Measurements from ENCODE around the gene BACE2.

DNA sequence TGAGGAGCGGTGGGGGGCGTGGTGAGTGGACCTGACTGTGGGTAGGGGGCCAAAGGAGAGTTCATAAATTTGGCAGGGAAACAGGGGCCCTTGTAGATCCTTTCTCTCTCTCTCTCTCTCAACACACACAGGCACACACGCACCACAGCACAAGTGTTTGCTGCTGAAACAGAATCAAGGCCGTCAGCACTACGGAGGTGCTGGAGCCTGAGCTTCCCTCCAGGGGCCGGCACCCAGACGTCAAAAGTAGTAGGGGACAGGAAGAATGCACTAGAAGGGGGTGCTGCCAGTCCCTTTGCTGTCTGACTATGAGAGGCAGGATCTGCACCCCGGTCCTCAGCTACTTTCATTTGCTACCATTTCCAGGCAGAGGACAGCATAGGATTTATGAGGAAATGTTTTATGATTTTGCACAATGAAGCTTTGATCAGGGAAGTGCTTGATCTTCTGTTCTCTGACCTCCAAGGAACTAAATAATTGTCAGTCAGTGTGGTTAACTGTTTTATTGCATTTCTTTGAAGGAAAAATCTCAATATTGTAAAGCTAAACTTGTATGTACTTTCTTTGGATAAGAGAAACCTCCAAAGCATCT lies 74.4 kb downstream of the BACE2 start:
- TF ChIP-seq GLIS3 (CRISPR knock-in tag; IDR thresholded peaks at IDR 0.05) (no peak), ARNTL (CRISPR knock-in tag; IDR thresholded peaks at IDR 0.05; ENCODE audit: borderline replicate concordance, low read depth) (no peak), ZNF70 (CRISPR knock-in tag; IDR thresholded peaks at IDR 0.05) (no peak), RARB (CRISPR knock-in tag; IDR thresholded peaks at IDR 0.05) (no peak), ZFP3 (CRISPR knock-in tag; IDR thresholded peaks at IDR 0.05) (no peak), OSR1 (CRISPR knock-in tag; IDR thresholded peaks at IDR 0.05) (no peak), SNAI2 (CRISPR knock-in tag; IDR thresholded peaks at IDR 0.05) (no peak), CSDC2 (CRISPR knock-in tag; IDR thresholded peaks at IDR 0.05) (no peak), ZFP30 (CRISPR knock-in tag; IDR thresholded peaks at IDR 0.05) (no peak), PATZ1 (CRISPR knock-in tag; IDR thresholded peaks at IDR 0.05; ENCODE audit: borderline replicate concordance) (no peak)

Measured in SK-N-SH treated with all-trans-retinoic acid at 6 μM for 48 hours (cell line).